Stimulated activated CD4-positive, alpha-beta T cell treated with anti-CD3 and anti-CD28 coated beads, Interleukin-1b, Interleukin-23, amount 100 ng/mL, for 24 hours (primary cell): ENCODE results near the gene LEKR1.

Experiments
- DNase-seq, 4 experiments: peaks; one replicate each; pipeline ENCODE4 v3.0.0-alpha.2; 2020; ENCODE audit warnings: low read depth in 4 of 4, low spot score in 1 of 4

Gene LEKR1

GRCh38 chr3:157046520-157046919, 220.4 kb downstream of the LEKR1 start:
- DNase-seq = no peak

DNA sequence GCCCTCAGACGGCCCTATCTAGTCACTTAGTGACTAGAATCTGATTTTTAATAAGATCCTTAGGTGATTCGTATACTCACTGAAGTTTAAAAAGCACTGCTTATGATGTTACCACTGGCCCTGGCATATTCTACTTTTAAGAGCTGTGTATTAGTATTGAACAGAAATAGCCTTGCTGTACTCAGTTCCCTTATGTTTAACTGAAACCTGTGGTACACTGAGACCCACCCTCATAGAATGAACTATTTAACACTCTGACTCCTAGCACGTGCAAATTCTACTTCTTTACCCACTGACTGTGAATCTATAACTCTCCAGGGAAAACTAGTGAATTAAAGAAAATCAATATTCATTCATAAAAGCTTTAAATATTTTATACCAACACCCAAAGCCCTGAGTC, 224.9 kb downstream of the LEKR1 start:
- no peak for DNase-seq

DNA sequence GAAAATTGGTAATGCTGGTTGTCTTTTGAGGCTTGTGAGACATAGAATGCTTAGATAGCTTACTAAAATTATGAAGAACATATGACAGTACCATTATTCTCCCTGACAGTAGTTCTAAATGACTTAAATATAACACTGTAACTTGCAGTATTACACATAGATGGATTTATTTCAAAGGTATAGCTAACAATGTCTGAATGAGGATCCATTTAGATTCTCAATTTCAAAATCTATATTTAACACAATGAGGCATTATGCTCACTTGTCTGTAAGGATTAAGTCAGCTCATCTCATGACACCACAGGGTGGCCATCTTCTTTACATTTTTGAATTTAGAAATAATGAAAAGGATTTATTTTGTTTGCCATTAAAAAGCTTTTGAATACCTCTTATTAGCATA, 225.4 kb downstream of the LEKR1 start:
- no peak for DNase-seq

- DNase-seq = no peak
These were observed 229.9 kb downstream of the LEKR1 start for GRCh38 chr3:157056035-157056434.

DNA sequence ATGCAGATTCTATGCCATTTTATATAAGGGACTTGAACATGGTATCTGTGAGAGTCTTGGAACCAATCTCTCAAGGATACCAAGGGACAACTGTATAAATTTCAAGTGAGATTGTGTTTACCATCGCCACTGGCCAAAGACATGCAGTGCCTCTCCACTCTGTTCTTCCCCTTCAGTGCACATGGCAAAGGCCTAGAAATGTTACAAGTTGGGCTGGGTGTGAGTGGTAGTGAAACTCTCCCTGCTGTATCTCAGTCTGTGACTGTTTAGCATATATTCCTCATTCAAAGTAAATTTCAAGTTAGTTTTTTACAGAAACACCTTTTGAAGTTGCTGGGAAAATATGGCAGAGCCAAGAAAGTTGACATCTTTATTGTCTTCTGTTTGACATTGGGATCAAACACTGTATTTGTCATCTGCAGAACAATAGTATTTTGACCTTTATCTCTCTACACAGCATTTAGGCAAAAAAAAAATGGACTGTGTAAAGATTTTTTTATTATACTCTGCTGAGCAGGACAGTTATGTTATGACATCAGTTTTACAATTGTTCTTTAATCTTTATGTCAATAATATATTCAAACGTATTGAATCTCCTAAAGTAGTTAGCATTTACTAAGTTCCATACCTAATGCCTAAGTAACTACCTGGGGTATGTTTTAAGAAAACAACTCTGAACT, 232.4 kb downstream of the LEKR1 start:
- no peak for DNase-seq

GRCh38 chr3:157059181-157059580, 233.0 kb downstream of the LEKR1 start:
- no peak for DNase-seq

- DNase-seq = no peak
These were observed 233.5 kb downstream of the LEKR1 start for GRCh38 chr3:157059661-157060060.

GRCh38 chr3:157061265-157061664, 235.1 kb downstream of the LEKR1 start:
- no peak for DNase-seq

DNA sequence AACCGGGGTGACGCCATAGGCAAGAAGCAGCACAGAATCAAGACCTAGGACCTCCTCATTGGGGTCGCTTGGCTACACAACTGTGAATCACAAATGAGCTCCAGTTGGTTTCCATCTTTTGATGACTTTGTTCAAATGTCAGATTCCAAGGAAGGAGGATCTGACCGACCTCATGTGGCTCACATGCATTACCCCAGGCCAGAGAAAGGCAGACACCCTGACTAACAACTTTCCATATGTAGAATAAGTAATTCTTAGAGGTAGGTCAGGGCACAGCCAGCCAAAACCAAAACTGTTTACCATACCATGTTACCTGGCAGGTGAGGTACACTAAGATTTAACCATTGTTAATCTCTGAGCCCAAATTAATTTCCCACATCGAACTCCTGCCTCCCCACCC, 237.3 kb downstream of the LEKR1 start:
- DNase-seq = no peak

DNA sequence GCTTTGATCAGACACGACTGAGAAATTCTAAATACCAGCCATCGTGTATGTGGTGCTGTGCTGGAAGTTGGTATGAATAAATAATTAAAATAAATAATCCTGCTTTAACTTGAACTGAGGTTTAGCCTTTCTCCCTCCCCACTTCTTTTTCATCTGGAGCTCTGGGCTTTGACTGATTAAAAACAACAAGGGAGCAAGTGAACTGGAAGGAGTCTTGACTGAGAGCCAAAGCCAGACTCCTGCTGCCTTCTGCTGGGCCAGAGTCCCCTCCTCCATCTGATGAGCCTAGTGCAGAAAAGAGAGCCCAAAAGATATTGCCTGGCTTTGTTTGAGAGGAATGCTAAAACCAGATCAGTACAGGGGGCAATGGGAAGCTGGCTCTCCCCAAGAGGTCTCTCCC, 237.8 kb downstream of the LEKR1 start:
- no peak for DNase-seq

GRCh38 chr3:157064402-157064801, 238.2 kb downstream of the LEKR1 start:
- DNase-seq = no peak

- DNase-seq = no peak
These were observed 239.0 kb downstream of the LEKR1 start for GRCh38 chr3:157065201-157065600.

DNA sequence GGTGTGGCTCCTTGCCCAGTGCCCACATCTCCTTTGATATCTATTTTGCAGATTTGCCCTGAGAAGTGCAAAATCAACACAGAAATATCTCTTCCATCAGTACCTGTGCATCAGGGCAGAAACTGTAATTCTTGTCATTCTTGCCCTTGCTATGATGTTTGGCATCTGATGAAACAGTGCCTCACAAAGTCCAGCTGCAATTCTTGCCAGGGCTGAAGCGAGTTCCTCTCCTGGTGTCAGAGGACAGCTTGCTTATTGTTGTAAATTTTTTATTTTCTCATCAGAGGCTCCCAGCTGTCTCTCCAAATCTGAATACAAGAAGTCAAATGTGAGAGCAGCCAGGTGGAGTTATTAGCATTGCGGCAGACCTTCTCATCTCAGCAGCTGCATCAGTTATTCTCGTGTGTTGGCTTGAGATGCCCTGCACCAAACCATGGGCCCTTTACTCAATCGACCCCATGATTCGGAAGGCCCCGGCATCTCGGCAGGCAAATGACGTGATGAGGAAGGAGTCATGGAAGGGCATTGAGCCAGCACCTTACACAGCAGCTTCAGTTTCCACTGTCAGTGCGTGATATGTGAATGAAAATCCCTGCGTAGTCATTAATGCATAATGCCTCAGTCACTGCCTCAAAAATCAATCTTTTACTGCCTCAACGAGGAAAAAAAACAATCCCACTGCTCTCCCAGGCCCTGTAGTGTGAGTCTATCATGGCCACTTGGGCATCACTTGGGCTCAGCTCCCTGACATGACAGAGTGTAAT, 240.4 kb downstream of the LEKR1 start:
- DNase-seq = no peak

DNA sequence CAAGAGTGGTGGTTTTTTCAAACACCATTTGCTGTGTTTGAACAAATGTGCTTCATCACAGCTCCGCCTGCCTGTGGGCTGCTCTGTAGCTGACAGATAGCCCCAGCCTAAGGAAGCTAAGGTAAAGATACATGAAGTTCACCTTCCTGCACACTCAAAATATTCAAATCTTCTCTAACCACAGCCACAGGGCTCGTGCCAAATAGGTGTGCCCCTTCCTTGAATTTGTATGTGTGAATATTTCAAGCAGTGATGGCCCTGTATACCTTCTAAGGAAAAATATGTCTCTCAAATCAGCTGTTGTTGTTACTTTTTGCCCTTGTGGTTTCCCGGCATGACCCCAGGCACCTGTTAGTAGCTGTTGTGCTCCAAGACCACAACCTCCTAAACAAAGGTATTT, 241.0 kb downstream of the LEKR1 start:
- DNase-seq = no peak

- DNase-seq = no peak
These were observed 243.3 kb downstream of the LEKR1 start for GRCh38 chr3:157069406-157069805.

DNA sequence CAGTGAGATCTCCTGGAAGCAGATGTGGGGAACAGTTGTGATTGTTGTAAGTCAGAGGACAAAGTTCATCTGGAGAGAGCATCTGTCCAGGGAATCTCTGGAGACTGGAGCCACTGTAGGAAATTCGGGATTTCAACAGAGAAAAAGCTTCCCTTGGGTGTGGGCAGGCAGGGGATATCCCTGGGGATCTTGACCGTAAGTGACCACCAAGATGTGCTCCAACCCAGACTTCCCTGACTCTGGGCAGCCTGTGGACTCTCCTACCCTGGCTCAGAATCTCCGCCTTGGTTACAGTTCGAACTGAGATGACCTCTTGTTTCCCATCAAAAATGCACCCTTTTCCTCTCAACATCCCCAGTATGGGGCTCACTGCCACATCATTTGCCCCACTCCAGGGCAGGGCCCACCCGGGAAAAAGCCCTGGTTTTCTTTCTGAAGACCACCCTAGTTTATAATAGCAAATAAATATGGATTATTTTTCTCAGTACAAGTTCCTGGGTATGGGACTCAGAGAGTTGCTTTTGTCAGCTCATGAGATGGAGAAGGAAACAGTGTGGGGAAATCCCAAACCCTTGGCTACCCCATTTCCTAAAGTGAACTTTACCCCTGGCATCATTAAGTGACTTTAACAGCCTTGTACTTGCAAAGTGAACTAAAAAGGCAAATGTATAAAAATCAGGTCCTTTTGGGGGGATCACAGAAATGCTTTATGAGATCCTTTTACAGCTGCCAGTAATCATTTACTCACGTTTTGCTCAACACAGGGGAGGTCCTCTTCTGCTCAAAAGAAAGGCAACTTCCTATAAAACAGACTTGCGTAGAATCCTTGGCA, 243.9 kb downstream of the LEKR1 start:
- no peak for DNase-seq

GRCh38 chr3:157070678-157070999, 244.5 kb downstream of the LEKR1 start:
- no peak for DNase-seq

DNA sequence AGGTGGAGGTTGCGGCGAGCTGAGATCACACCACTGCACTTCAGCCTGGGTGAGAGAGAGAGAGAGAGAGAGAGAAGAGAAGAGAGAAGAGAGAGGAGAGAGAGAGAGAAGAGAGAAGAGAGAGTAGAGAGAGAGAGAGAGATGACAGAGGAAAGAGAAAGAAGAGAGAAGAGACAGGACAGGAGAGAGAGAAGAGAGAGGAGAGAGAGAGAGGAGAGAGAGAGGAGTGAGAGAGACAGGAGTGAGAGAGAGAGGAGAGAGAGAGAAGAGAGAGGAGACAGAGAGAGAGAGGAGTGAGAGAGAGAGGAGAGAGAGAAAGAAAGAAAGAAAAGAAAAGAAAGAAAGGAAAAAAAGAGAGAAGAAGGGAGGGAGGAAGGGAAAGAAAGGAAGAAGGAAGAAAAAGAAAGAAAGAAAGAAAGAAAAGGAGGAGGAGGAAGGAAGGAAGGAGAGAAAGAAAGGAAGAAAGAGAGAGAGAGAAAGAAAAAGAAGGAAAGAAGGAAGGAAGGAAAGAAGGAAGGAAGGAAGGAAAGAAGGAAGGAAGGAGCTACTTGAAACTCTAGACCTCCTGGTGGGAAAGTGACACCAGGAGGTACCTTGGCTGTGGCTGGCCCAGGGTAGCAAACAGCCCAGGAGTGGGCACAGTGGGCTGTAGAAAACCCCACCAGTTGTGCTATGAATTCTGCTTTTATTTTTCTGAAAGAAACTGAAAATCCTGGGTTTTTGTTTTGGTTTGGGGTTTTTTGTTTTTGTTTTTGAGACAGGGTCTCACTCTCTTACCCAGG, 245.8 kb downstream of the LEKR1 start:
- no peak for DNase-seq

DNA sequence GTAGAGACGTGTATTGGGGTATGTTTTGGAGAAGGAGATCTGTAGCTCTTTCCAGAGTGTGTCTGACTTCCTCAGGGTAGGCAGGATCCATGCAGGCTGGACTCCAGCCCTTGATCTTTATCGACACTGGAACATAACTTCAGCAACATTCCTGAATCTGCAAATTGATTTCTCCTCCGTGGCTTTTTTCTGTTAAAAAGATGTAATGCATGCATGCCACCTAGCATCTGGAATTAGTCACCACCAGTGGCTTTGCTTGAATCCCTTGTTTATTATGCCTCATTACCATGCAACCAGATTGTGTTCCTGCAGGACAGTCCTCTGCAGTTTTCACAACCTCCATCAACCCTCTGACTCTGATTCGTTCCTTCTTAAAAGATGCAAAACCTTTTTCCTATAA, 247.7 kb downstream of the LEKR1 start:
- no peak for DNase-seq

DNA sequence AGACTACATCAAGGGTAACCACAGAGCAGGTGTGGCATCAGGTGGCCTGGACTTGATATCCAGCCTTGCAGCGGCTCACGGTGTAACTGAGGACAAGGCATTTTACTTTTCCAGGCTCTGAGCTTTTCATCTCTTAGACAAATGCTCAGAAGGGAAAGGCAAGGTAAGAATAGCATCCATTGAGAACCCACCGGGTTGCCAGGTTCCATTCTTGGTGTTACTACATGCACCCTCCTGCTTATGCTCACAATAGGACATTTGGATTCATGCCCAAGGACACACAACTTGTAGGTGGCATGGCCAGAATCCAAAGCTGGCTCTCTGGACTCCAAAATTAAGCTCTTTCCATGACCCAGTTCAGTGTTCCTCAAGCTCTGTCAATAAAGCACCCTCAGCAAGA, 248.3 kb downstream of the LEKR1 start:
- DNase-seq = no peak

DNA sequence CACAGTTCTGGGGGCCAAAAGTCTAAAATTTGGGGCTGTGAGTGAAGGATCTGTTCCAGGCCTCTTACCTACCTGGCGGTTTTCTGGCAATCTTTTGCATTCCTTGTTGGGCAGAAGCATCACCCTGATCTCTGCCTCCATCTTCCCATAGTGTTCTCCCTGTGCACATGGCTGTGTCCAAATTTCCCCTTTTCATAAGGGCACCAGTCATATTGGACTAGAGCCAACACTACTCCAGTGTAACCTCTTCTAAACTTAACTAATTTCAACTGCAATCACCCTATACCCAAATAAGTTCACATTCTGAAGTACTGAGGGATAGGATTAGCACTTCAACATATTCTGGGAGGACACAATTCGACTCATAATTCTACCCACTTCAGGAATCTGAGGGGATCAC, 248.8 kb downstream of the LEKR1 start:
- DNase-seq = no peak
